Astrocyte (in vitro differentiated cells and primary cell): ENCODE results near the gene ST8SIA6. TPM values are rescaled to one million over a fixed set of nuclear protein-coding genes. Genes with fewer than 3 reads are reported as not detected.
"Not testable (repeated sequence)": the region's sequence is repeated elsewhere in the genome, so short reads cannot be mapped to it uniquely, and the experiment has no call there.

Source experiments
- DNase-seq: peaks from one replicate; pipeline ENCODE4 v3.0.0-alpha.2; 2010; ENCODE audit warnings: low read depth
- FAIRE-seq: peaks from 2 replicates; lab custom pipeline; 2011; peaks lifted over from hg19 to GRCh38; lab: Jason Lieb, UNC
- H2AFZ ChIP-seq: 2 replicates; pipeline ENCODE4 v1.6.0; 2012; ENCODE audit warnings: low read depth, low read length, inconsistent platforms
- H3K27ac ChIP-seq: 2 replicates; pipeline ENCODE4 v1.5.1; 2011; ENCODE audit warnings: low read depth, low read length, inconsistent platforms
- H3K27me3 ChIP-seq: 2 replicates; pipeline ENCODE4 v1.6.0; 2011; ENCODE audit warnings: low read length, inconsistent platforms; ENCODE audit not compliant: insufficient read depth
- H3K36me3 ChIP-seq: 2 replicates; pipeline ENCODE4 v1.5.1; 2011; ENCODE audit warnings: low read length, inconsistent platforms; ENCODE audit not compliant: insufficient read depth
- H3K4me1 ChIP-seq: 2 replicates; pipeline ENCODE4 v1.5.1; 2011; ENCODE audit warnings: low read length, inconsistent platforms; ENCODE audit not compliant: insufficient read depth
- H3K4me2 ChIP-seq: 2 replicates; pipeline ENCODE4 v1.6.0; 2012; ENCODE audit warnings: low read length, inconsistent platforms
- H3K4me3 ChIP-seq: 2 replicates; pipeline ENCODE4 v1.5.1; 2011; ENCODE audit warnings: low read depth, mild to moderate bottlenecking, low read length, inconsistent platforms; ENCODE audit not compliant: insufficient read depth
- H3K79me2 ChIP-seq: 2 replicates; pipeline ENCODE4 v1.6.0; 2012; ENCODE audit warnings: mild to moderate bottlenecking, low read length, inconsistent platforms; ENCODE audit not compliant: insufficient read depth
- H3K9ac ChIP-seq: 2 replicates; pipeline ENCODE4 v1.6.0; 2012; ENCODE audit warnings: mild to moderate bottlenecking, low read length, inconsistent platforms
- H3K9me3 ChIP-seq: 2 replicates; pipeline ENCODE4 v1.5.1; 2012; ENCODE audit warnings: low read depth, mild to moderate bottlenecking, low read length, inconsistent platforms; ENCODE audit not compliant: insufficient read depth
- H4K20me1 ChIP-seq: 2 replicates; pipeline ENCODE4 v1.6.0; 2012; ENCODE audit warnings: low read length, inconsistent platforms; ENCODE audit not compliant: insufficient read depth
- H3K27ac Mint-ChIP-seq: one replicate; pipeline ENCODE4 v1.8.0; 2021; ENCODE audit warnings: mild to moderate bottlenecking, mixed read lengths; ENCODE audit not compliant: unreplicated experiment
- H3K27me3 Mint-ChIP-seq: one replicate; pipeline ENCODE4 v1.8.0; 2021; ENCODE audit warnings: low read depth, mixed read lengths; ENCODE audit not compliant: unreplicated experiment
- H3K36me3 Mint-ChIP-seq: one replicate; pipeline ENCODE4 v1.8.0; 2021; ENCODE audit warnings: low read depth, mixed read lengths; ENCODE audit not compliant: unreplicated experiment
- H3K4me1 Mint-ChIP-seq: one replicate; pipeline ENCODE4 v1.8.0; 2021; ENCODE audit warnings: low read depth, mixed read lengths; ENCODE audit not compliant: unreplicated experiment
- H3K4me3 Mint-ChIP-seq: one replicate; pipeline ENCODE4 v1.8.0; 2021; ENCODE audit warnings: mild to moderate bottlenecking, moderate library complexity, mixed read lengths; ENCODE audit not compliant: unreplicated experiment
- H3K9me3 Mint-ChIP-seq: one replicate; pipeline ENCODE4 v1.8.0; 2021; ENCODE audit warnings: mild to moderate bottlenecking, mixed read lengths; ENCODE audit not compliant: unreplicated experiment
- CTCF ChIP-seq: IDR thresholded peaks from 2 replicates; pipeline ENCODE4 v1.5.1; 2011; ENCODE audit warnings: low read depth, mild to moderate bottlenecking, inconsistent platforms, low read length, moderate library complexity; ENCODE audit not compliant: insufficient read depth
- EZH2 ChIP-seq: IDR thresholded peaks from 2 replicates; pipeline ENCODE4 v1.6.1; 2012; ENCODE audit warnings: mild to moderate bottlenecking, low read length, inconsistent platforms; ENCODE audit not compliant: insufficient read depth
- total RNA-seq: library from RNA; stranded (reverse); gene quantifications from 2 replicates; pipeline ENCODE4 v1.2.1, GENCODE V29; 2021

Gene ST8SIA6
- total RNA-seq, 1 donor from 2014 or later, result not detected

GRCh38 chr10:17444388-17444714, 10.0 kb downstream of the ST8SIA6 start:
- DNase-seq, result no peak
- Mint-ChIP-seq H3K27me3 (peaks cover 6% of the 10 kb centered on the region), H3K4me3 (no peak overlapping the region), H3K9me3 (peaks cover 13% of the 10 kb centered on the region), H3K4me1 (no peaks in the 10 kb centered on the region), H3K36me3 (peaks cover 3% of the 10 kb centered on the region), H3K27ac (no peak overlapping the region)
- Histone ChIP-seq H3K36me3 (no peaks in the 10 kb centered on the region), H3K4me2 (no peak overlapping the region), H3K9me3 (peaks cover 4% of the 10 kb centered on the region), H3K4me3 (no peak overlapping the region), H3K27me3 (no peaks in the 10 kb centered on the region), H2AFZ (peak overlapping the region; percentile 4), H3K27ac (no peak overlapping the region), H3K9ac (no peak overlapping the region), H3K4me1 (no peaks in the 10 kb centered on the region), H3K79me2 (no peaks in the 10 kb centered on the region), H4K20me1 (no peaks in the 10 kb centered on the region)
- FAIRE-seq, result no peak
- TF ChIP-seq CTCF (no peak), EZH2 (no peak)

- peaks cover 11% of the 10 kb centered on the region for H3K9me3 Mint-ChIP-seq
- Histone ChIP-seq H2AFZ (peak overlapping the region; percentile 4), H3K9ac (no peak overlapping the region), H3K27me3 (no peaks in the 10 kb centered on the region), H3K36me3 (no peaks in the 10 kb centered on the region), H3K4me3 (no peak overlapping the region), H3K4me1 (no peaks in the 10 kb centered on the region), H3K4me2 (no peak overlapping the region), H4K20me1 (no peaks in the 10 kb centered on the region), H3K79me2 (no peaks in the 10 kb centered on the region), H3K9me3 (peaks cover 4% of the 10 kb centered on the region), H3K27ac (no peak overlapping the region)
- no peaks in the 10 kb centered on the region for H3K4me1 Mint-ChIP-seq
- FAIRE-seq (no peak), DNase-seq (no peak)
- H3K27me3 Mint-ChIP-seq, result peaks cover 6% of the 10 kb centered on the region
- H3K4me3 Mint-ChIP-seq, result no peak overlapping the region
- H3K36me3 Mint-ChIP-seq, result peaks cover 2% of the 10 kb centered on the region
- no peak overlapping the region for H3K27ac Mint-ChIP-seq
- TF ChIP-seq CTCF, result no peak
- no peak for TF ChIP-seq EZH2
These were observed 10.5 kb downstream of the ST8SIA6 start for GRCh38 chr10:17443707-17444387.

GRCh38 chr10:17438583-17438982, 15.8 kb downstream of the ST8SIA6 start:
- no peaks in the 10 kb centered on the region for H3K4me1 Mint-ChIP-seq
- no peaks in the 10 kb centered on the region for H3K27me3 Mint-ChIP-seq
- no peaks in the 10 kb centered on the region for H3K79me2 ChIP-seq
- no peak overlapping the region for H3K27ac Mint-ChIP-seq
- no peaks in the 10 kb centered on the region for H3K9me3 ChIP-seq
- FAIRE-seq, result peak; percentile 20
- no peak overlapping the region for H3K9ac ChIP-seq
- no peak for DNase-seq
- H3K9me3 Mint-ChIP-seq, result no peaks in the 10 kb centered on the region
- H3K36me3 ChIP-seq, result no peaks in the 10 kb centered on the region
- no peak overlapping the region for H3K4me3 ChIP-seq
- H3K27me3 ChIP-seq, result no peaks in the 10 kb centered on the region
- no peak for TF ChIP-seq CTCF
- no peak for TF ChIP-seq EZH2
- no peaks in the 10 kb centered on the region for H3K4me1 ChIP-seq
- H3K4me3 Mint-ChIP-seq, result no peak overlapping the region
- H4K20me1 ChIP-seq, result no peaks in the 10 kb centered on the region
- no peaks in the 10 kb centered on the region for H3K36me3 Mint-ChIP-seq
- no peak overlapping the region for H3K4me2 ChIP-seq
- no peak overlapping the region for H2AFZ ChIP-seq
- no peak overlapping the region for H3K27ac ChIP-seq

- H3K4me1 ChIP-seq, H3K9me3 Mint-ChIP-seq: not testable (repeated sequence)
These were observed 17.8 kb downstream of the ST8SIA6 start for GRCh38 chr10:17436578-17436977.

More at GRCh38 chr10:17436578-17436977, 17.8 kb downstream of the ST8SIA6 start:
- not testable (repeated sequence) for H3K27me3 ChIP-seq, H3K4me3 Mint-ChIP-seq, H3K4me2 ChIP-seq, H3K36me3 Mint-ChIP-seq, H3K9ac ChIP-seq, H3K36me3 ChIP-seq, H2AFZ ChIP-seq, FAIRE-seq, H3K27ac Mint-ChIP-seq, H3K27me3 Mint-ChIP-seq, H3K27ac ChIP-seq, H3K79me2 ChIP-seq, DNase-seq, H4K20me1 ChIP-seq, H3K4me3 ChIP-seq, H3K4me1 Mint-ChIP-seq, H3K9me3 ChIP-seq
